Vagina (tissue), 2 donors: ENCODE results near the gene YES1.

Source experiments
- POLR2A ChIP-seq, 2 donors: fragments of 450-650 bp; IDR thresholded peaks; one replicate each; pipeline ENCODE4 v1.6.1; 2017; ENCODE audit warnings: antibody characterized with exemption in 2 of 2, mild to moderate bottlenecking in 2 of 2, moderate library complexity in 2 of 2
- POLR2AphosphoS5 ChIP-seq, 2 donors: sonication (generic); formaldehyde crosslinking; IDR thresholded peaks; one replicate each; pipeline ENCODE4 v1.9.0; 2017; ENCODE audit warnings: antibody characterized with exemption in 2 of 2, mild to moderate bottlenecking in 2 of 2, low read depth in 1 of 2; ENCODE audit not compliant: insufficient read depth in 1 of 2
- TF ChIP-seq, protein P1 (sequence below), 3 experiments: fragments of 450-650 bp in 2 of 3; fragments of 200-600 bp in 1 of 3; sonication (generic) in 1 of 3; IDR thresholded peaks; one replicate each; pipeline ENCODE4 v1.5.1; 2017 to 2019; ENCODE audit warnings: antibody characterized with exemption in 3 of 3, mild to moderate bottlenecking in 2 of 3, moderate library complexity in 2 of 3

DNA sequence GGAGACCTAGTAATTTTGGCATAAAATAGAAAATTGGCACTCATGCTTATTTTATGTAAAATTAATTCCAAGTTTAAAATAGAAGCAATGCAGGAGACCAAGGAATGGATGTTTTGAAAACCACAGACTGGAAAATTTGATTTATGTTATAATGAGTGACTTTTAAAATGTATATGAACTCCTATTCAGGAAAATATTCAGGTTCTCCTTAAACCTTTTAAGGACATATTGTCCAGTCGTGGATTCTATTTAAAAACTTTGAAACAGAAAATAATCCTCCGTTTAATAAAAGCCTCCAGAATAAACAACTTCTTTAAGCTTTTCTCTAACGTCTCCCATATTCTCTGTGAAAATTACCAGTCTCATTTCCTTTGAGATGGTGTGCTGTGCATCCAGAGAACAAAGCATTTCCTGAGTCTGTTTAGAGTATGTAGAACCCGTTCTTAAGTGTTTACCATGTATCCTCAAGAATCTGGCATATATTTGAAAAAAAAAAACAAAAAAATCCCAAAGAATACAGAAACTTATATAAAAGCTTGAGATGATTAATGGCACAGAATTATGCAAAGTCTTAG, 8.6 kb upstream of the YES1 start:
- no peak for TF ChIP-seq POLR2A (IDR thresholded peaks at IDR 0.05)
- TF ChIP-seq POLR2AphosphoS5 (IDR thresholded peaks at IDR 0.05; ENCODE audit: insufficient read depth in 1 of 2, low read depth in 1 of 2) = no peak
- TF ChIP-seq, protein P1, sequence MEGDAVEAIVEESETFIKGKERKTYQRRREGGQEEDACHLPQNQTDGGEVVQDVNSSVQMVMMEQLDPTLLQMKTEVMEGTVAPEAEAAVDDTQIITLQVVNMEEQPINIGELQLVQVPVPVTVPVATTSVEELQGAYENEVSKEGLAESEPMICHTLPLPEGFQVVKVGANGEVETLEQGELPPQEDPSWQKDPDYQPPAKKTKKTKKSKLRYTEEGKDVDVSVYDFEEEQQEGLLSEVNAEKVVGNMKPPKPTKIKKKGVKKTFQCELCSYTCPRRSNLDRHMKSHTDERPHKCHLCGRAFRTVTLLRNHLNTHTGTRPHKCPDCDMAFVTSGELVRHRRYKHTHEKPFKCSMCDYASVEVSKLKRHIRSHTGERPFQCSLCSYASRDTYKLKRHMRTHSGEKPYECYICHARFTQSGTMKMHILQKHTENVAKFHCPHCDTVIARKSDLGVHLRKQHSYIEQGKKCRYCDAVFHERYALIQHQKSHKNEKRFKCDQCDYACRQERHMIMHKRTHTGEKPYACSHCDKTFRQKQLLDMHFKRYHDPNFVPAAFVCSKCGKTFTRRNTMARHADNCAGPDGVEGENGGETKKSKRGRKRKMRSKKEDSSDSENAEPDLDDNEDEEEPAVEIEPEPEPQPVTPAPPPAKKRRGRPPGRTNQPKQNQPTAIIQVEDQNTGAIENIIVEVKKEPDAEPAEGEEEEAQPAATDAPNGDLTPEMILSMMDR (IDR thresholded peaks at IDR 0.05) = no peak
